GM03348 (cell line): ENCODE data around the gene KCNK7.

Experiments
- DNase-seq: peaks from one replicate; pipeline ENCODE4 v3.0.0; 2012; ENCODE audit warnings: low spot score

KCNK7 gene

DNA sequence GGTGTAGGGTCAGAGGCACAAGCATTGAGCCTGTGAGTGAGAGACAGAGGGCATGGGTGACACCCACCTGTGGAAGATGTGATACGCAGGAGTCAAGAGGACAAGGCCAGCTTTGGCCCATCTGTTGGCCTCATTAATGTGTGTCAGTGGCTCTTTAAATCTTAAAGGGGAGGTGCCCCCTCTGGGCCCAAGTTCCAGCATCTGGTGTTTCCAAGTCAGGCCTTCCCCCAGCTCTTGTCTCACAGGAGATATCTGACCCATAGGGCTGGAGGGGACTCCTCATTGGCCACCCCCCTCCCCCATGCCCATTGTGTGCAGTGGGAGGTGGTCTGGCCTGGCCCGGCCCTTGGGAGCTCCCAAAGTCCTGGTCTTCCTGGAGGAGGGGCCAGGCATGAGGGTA lies 8.9 kb downstream of the KCNK7 start:
- DNase-seq = no peak

DNA sequence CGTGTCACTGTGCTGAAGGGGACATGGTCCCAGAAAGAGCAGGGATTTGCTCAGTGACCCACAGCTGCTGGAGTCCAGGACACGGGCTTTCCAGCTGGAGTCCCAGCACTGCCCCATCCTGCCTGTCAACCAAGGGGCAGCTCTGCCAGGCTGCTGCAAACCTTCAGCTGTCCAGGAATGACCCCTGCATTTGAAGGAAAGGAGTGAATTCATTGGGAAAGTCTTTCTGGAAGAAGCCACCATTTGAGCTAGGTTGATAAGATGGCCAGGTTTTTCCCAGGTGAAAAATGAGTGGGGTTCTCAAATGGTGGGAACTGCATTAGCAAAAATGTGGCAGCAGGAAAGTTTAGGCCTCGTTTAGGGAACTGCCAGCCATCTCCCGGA lies 9.4 kb downstream of the KCNK7 start:
- DNase-seq = no peak

DNA sequence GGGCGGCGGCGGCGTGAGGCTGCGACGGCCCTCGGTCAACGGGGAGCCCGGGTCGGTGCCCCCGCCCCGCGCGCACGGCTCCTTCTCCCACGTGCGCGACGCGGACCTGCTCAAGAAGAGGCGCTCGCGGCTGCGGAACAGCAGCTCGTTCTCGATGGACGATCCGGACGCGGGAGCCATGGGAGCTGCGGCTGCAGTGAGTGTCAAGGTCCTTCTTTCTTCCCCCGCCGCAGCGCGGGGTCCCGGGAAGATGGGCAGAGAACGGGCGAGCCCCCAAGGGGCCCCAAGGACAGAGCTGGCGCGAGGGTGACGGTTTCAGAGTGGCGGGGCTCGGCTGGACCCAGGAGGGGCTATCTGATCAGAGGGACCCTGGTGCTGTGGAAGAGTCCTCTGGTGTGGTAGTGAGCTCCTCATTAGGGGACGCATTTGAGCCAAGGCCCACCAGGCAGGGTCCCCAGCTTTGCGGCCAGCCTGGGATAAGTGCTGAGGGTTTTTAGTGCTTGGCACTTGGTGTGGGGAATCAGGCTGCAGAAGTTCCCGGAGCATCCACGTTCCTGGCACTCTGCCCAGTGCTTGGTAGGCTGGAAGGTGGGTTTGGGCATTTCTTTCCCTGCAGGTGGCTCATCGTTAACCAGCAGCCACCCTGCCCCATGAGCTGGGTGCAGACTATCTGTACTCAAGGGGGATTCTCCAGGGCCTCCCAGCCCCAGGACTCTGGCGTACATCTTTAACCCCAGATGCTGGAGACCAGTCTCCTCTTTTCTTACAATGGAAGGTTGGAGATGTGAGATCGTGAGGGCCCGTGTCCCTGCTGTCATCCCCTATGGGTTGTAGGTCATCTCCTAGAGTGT lies 10.0 kb downstream of the KCNK7 start:
- DNase-seq = no peak

DNA sequence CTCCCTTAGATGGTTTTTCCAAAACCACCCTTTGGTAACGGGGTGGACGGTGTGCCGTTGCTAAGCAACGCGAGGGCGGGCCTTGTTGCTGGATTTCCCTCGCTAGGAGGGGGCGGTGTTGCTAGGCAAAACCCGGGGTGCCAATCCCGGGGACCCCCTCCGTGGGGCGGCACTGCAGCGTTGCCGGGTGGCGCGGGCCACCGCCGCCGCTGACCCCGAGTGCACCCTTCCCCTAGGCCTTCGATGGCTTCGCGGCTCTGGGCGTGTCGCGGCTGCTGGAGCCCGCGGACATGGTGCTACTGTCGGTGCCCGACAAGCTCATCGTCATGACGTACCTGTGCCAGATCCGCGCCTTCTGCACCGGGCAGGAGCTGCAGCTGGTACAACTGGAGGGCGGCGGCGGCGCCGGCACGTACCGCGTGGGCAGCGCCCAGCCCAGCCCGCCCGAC lies 10.9 kb downstream of the KCNK7 start:
- DNase-seq = no peak

DNA sequence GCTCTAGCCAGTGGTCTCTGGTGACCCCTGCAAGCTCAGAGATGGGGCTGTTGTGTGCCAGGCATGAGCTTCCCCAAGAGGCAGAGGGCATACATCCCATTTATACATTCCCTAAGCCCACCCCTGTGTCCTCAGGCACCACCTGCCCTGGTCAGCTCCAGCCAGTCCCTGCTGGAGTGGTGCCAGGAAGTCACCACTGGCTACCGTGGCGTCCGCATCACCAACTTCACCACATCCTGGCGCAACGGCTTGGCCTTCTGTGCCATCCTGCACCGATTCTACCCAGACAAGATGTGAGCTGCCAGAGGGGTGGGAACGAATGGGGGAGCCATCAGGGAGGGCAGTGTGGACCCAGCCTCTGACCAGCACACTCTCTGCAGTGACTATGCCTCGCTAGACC lies 11.5 kb downstream of the KCNK7 start:
- DNase-seq = no peak

GRCh38 chr11:65583589-65583988 lies 12.0 kb downstream of the KCNK7 start:
- DNase-seq = no peak

- DNase-seq = no peak
Measured at GRCh38 chr11:65581928-65582327, 13.7 kb downstream of the KCNK7 start.

DNA sequence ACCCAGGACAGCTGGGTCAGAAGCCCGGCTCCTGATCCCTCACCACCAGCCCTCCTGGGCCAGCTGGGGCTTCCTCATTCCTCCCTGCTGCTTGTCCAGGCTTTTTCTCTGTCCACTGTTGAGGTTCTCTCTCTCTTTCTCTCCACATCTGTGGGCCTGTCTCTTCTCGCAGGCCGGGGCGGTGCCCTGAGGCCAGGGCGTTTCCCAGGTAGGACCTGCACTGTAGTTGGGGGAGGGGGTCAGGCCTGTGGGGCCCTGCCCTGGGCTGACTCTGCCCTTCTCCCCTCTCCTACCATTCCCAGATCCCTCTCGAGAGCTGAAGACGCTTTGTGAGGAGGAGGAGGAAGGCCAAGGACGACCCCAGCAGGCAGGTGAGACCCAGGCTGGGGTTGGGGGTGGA lies 14.8 kb downstream of the KCNK7 start:
- no peak for DNase-seq

GRCh38 chr11:65580031-65580692 lies 15.4 kb downstream of the KCNK7 start:
- DNase-seq = no peak

DNA sequence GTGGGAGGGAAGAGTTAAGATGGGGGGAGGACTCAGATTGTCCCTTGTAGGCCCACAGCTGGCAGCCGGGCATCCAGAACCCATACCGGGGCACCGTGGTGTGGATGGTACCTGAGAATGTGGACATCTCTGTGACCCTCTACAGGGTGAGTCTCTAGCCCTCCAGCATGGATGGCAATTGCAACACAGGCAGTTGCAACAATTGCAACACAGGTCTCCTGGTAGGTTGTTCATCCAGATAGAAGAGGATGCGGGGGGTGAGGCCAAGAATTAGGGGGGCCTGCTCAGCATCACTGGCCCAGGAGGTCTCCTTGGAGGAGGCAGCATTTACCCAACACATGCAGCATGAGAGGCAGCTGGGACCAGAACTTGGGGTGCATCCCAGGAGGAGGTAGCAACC lies 16.3 kb downstream of the KCNK7 start:
- no peak for DNase-seq

DNA sequence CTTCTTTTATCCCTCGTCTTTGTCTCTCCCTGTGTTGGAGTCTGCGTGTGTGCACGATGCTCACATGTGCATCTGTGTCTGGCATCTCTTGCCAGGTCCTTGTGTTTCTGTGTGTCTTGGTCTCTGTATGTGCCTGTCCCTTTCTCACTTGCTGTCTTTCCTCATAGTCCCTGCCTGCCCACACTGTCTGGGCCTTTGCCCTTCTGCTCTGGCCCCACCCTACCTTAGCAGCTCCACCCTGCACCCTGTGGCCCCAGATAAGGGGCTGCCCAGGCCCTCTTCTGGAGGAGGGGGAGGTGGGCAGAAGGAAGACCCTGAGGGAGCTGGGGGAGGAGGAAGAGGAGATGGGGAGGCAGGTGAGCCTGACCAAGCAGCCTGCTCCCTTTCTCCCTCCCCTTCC lies 16.9 kb downstream of the KCNK7 start:
- DNase-seq = no peak

- DNase-seq = no peak
Measured at GRCh38 chr11:65578134-65578533, 17.5 kb downstream of the KCNK7 start.

DNA sequence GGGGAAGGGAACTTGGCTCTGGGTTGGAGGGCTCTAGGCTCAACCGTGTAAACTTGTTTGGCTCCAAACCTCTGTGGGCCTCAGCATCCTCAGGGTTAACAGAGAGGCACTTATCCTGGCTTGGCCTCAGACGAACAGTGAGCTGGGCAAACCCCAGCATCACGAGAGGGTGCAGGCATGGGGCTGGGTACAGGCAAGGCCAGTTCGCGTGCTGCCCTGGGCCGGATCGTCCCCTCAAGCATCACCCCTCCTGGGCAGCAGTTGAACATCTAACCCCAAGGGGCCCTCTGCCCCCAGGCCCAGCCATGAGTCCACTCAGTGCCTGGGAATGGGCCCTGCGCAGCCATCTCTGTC lies 17.9 kb downstream of the KCNK7 start:
- no peak for DNase-seq

DNA sequence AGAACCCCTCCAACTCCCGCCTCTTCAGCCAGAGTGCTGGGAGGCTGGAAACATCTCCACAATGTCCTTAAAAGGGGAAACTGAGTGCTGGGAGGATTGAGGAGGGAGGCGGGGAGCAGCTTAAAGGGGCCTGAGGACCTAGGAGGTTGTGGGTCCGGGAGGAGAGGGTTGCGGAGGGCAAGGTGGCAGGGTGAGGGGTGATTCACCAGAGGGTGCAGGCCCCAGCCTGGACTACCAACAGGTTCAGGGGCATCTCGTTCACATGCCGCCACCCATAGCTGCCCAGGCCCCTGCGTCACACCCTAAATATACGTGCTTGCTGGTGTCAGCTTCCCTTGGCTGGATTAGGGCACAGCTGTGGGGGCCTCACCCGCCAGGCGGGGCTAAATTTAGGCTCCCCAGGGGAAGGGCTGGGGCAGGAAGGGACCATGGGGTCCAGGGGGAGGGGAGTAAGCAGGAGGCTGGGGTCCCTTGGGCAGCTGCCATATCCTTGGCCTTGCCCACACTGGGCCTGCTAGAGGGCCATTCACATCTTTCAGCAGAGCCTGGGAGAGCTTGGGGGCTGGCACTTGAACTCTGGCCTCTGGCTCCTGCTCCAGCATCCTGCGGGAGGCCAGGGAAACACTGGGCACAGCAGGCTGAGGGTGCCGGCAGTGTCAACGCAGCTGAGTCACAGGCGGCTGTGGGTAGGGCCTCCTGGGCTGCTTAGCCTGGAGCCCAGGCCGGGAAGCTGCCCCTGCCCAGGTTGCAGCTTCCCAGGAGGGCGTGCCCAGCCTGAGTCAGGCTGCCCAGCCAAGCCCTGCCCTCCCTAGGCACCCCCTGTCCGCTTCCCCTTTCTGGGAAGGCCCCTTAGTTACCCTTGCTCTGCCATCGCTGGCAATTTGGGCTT lies 18.5 kb downstream of the KCNK7 start:
- peak; percentile 82 for DNase-seq

DNA sequence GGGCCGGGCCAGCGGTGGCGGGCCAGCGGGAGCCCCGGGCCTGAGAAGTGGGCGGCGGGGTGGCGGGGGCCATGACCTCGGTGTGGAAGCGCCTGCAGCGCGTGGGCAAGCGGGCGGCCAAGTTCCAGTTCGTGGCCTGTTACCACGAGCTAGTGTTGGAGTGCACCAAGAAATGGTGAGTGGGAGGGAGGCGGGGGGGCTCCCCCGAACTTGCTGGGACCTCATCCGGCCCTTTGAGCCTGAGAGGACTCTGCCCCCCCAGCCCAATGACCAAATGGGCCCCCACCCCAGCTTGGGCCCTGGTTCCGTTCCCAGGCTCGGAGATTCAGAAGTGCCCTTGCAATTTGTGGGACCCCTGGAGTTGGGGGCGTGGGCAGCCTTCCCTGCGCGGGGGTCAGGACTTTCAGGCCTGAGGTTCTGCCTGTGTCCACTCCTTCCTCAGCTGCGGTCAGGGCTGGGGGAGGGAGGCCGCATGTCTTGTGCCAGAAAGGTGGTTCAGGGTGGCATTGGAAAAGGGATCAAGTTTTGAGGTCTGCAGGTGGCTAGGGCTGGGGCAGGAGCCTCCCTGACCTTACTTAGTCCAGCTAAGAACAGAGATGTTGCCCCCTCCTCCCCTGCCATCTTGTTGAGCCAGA lies 19.3 kb downstream of the KCNK7 start:
- DNase-seq = no peak

- peak; percentile 94 for DNase-seq
Measured at GRCh38 chr11:65575568-65576231, 19.9 kb downstream of the KCNK7 start, which contains the start of gene EHBP1L1. Gene EHBP1L1, plus strand, starts transcription at chr11:65576053. Its CDS starts 250 bp downstream, at chr11:65576303.

- DNase-seq = no peak
Measured at GRCh38 chr11:65574811-65575567, 20.6 kb downstream of the KCNK7 start.

DNA sequence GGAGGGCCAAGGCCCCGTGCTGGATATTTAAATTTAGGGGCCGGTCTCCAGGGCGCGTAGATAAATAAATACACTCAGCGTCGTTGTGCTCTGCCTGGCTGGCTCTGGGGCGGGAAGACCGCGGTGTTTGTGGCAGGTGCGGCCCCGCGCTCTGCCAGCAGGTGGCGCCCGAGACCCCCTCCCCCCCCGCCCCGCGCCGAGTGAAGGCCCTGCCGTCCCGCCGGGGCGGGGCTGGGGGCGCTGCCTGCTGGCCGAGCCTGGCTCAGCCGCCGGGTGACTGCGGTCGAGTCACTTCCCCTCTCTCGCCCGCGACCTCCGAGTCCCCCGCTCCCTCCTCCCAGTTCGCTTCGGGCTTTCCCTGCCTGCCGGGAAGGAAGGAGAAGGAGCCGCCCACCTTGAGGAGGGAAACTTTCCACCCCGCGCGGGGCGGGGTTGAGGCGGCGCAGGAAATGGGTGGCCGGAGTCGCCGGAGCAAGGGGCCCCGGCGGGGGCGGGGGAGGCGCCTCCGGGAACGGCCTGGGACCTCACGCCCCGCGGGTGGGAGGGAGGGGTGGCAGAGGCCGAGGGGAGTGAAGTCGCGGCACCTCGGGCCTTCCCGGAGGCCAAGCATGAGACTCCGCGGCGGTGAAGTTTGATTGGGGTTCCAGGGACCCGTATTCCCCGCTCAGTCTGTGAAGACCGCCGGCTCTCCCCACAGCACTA lies 21.3 kb downstream of the KCNK7 start:
- peak; percentile 97 for DNase-seq

DNA sequence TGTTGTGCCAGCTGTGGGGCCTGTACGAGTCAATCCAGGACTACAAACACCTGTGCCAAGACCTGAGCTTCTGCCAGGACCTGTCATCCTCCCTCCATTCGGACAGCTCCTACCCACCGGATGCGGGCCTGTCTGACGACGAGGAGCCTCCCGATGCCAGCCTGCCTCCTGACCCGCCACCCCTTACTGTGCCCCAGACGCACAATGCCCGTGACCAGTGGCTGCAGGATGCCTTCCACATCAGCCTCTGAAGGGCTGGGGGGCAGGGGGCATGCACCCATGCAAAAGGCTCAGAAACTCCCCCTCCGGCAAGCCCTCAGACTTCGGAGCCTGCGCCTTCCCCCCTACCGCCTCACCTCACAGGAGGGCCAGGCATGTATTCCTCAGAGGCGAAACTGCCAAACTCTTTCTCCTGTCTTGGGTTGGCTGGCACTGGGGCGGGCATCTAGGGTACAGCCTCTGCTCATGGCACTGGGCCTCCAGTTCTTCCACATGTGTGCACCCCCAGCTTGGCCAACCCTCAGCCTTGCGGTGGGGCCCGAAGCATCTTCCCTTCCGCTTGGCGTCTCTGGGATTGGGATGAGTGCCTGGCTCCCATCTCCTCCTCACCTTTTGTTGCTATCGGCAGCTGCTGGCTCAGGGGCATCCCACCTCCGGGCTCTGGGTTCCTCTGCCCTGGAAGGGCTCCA lies 22.1 kb downstream of the KCNK7 start:
- no peak for DNase-seq
